GM19395 (cell line): Measurements from ENCODE around the gene CTIF.

ENCODE experiments used
- ATAC-seq: cut with Tn5 transposase; IDR thresholded peaks from one replicate; pipeline ENCODE4 v1.9.1; 2021; ENCODE audit warnings: mild to moderate bottlenecking, moderate library complexity; ENCODE audit not compliant: unreplicated experiment

The CTIF gene

DNA sequence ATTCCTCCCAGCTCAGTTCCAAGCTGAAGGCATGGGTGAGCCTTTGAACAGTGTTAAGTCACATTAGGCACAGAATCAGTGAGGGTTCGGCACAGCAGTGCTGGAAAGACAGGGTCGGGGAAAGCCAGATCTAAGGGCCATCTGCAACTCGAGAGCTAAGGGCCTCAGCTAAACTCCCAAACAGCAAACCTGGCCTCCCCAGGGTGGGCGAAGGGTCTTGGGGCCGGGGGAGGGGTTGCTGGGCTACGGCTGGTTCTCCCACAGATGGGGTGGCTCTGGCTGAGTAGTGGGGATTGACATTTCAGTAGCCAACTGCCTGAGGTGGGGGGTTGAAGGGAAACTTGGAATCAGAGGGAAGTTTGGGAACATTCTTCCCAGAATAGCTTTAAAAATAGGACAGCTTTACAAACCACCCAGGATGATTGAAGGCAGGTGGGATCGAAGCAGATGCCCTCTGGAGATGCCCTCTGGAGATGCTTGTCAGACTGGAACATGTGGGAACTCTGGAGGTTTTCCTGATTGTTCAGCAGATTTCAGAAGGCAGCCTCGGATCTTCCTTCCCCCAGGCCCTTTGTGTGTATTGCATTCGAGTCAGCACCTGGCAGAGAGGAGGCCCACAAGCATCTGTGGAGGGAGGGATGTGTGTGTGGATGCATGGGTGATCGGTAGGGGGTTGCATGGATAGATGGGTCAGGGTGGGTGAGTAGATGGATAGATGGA is 255.6 kb downstream of the CTIF start:
- ATAC-seq = no peak

DNA sequence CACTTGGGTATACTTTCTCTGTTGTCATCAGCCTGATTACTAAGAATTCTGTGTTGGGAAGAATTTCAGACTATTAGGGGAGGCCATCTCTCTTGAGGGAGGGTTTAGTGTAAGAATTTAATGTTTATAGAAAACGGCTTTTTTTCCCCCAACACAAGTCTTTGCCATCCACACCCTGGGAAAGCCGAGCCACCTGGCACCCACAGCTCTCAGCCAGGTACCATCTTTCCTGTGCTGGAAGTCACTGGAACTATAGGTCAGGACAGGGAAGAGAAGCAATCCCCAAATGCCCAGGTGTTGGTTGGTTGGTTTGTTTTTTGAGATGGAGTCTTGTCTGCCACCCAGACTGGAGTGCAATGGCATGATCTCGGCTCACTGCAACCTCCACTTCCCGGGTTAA is 256.9 kb downstream of the CTIF start:
- no peak for ATAC-seq

DNA sequence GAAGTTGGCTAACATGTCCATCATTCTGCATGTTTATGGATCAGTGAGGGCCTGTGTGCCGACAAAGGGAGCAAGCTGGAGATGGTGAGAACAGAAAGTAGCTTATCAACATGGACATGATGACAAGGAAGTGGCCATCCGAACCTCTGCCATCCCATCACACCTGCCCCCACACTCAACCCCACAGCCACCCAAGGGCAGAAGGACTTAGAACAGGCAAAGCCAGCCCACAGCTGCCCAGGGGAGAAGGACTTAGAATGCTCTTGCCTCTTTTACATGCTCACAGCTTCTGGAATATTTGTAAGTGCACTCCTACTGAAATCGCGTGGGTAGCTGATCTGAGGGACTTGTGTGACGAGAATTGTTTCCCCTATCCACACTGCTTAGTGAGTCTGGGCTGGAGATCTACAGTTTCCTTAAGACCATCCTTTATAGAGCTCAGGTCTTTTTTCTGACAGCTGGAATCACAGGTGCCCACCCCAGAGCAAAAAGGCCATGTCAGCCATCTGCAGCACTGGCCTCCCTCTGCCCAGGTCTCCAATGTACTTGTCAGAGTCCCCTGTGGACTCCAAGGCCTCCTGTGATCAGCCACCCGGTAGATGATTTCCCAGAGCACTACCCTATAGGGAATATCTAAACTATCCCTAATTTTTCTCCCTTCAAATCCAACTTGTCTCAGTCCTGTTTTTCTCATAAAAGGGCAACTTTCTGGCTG is 257.8 kb downstream of the CTIF start:
- ATAC-seq = no peak

- ATAC-seq = no peak
Measured at GRCh38 chr18:48797841-48798255, 259.0 kb downstream of the CTIF start.

DNA sequence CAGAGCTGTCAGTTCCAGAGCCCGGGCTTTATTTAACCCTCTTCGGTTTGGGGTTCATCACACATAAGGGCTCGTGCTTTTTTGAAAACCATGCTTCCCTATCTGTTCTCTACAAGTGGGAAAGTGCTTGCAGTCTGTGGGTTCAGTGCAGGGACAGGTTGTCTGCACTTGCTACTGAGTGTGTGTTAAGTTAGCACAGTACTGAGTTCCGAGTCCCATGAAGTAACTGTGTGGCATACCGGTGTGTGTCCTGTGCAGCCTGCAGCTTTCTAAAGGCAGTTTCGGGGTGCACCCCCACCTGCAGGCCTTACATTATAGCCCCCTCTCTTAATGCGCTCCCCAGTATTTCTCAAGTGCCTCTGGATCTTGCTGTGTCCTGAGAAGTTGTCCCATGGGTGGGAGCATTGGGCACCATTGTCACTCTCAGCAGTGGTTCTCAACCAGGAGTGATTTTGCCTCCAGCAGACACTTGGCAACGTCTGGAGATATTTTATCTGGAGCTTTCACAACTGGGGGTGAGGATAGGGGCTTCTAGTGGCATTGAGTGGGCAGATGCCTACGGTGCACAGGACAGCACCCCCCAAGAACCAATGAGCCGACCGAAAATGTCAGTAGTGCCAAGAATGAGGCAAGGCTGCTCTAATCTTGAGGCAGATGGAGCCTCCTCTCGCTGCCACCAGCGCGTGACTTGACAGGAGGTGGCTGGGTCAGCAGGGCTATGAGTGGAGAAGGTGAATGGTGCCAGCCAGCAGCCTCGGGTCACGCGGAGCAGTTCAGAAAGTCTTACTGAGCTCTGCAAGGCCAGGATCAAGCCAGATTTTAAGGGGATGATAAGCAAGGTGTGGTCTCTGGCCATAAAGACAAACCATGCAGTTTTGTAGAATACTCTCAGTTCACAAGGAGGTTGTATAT is 259.8 kb downstream of the CTIF start:
- no peak for ATAC-seq

DNA sequence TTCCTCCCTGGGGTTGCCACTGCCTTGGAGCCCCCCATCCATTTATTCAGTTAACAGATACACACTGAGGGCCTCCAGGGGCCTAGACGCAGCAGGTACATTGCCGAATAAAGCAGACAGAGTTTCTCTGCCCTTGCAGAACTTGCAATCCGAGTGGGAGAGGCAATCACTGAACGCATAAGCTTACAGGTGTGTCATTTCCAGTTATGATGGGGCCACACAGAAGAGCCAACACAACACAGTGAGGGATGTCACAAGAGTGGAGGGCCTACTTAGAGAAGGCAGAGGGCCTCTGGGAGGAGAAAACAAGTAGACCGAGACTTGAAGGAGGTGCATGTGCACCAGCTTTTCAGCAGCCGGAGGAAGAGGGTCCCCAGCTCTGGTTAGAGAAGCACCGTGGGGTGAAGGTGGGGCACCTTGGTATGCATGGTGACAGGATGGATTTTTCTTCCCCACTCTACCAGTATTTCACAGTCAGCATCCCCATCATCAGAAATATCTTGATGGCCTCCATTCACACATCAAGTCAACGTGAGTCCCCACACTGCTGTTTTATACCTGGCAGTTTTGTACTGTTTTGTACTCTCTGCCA is 261.0 kb downstream of the CTIF start:
- ATAC-seq = no peak

DNA sequence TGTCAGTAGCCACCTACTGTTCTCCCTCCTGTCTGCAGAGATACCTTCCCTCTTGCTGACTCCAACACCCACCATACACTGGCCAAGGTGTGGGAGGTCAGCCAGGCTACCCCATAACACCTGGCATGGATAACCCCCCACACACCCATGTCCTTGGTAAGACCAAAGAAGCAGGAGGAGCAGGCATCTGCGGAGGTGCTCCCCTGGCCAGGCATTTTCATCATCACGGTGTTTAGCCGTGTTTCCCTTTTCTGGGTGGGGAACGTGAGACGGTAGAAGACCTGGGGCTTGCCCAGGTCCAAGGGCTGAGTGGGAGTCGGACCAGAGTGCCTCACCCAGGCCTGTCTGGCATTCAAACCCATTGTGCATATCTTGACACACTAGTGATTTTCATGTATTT is 261.6 kb downstream of the CTIF start:
- ATAC-seq = peak; percentile 15

GRCh38 chr18:48800876-48801727 is 262.3 kb downstream of the CTIF start:
- peak; percentile 63 for ATAC-seq

DNA sequence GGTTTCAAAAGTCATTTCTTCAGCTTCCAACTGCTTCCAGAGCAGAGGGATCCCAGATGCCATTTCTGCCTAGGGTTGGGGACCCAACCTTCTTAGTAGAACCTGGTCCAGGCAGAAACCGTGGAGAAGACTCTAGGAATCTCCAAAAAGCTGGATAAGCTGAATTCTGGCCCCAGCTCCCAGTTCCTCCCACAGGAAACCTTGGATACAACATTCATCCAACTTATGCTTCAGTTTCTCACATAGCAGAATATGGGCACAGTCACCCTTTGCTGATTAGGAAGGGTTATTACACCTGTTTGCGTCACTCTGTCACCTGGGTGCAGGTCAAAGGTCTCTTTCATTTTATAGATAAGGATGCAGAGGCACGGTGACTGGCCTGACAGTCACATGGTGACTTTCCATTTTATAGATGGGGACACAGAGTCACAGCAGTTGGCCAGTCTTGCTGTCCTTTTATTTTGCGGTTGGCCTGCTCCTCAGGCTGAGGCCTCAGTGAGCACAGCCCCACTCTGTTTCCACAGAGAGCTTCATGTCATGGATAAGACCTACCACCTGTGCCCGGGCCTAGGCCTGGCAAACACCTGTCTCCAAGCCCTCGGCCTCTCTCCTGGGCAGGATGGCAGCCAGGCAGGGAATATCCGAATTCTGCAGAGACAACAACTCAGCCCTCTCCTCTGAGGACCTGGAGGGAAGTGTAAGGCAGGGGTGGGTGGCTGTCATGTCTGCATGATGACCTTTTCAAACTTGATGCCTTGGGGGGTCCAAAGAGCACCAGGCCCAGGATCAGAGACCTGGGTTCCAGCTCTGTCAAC is 263.1 kb downstream of the CTIF start:
- no peak for ATAC-seq

GRCh38 chr18:48802543-48803290 is 263.9 kb downstream of the CTIF start:
- no peak for ATAC-seq

DNA sequence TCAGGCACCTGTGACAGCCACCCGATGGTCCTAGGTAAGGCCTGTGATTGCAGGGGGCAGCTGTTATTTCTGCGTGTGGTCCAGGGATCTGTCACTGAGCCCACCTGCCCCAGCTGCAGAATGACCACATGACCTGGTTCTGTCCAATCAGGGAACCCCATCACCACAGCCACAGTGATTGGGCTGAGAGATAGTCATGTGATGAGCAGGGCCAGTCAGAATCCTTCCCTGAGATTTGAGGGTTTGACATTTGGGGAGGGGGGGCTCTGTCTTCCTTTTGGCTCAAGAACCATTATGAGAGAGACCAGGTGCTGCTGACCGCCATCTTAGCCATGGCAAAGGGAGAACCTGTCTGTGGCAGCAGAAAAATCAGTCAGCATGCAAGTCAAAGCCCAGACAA is 264.7 kb downstream of the CTIF start:
- ATAC-seq = no peak

DNA sequence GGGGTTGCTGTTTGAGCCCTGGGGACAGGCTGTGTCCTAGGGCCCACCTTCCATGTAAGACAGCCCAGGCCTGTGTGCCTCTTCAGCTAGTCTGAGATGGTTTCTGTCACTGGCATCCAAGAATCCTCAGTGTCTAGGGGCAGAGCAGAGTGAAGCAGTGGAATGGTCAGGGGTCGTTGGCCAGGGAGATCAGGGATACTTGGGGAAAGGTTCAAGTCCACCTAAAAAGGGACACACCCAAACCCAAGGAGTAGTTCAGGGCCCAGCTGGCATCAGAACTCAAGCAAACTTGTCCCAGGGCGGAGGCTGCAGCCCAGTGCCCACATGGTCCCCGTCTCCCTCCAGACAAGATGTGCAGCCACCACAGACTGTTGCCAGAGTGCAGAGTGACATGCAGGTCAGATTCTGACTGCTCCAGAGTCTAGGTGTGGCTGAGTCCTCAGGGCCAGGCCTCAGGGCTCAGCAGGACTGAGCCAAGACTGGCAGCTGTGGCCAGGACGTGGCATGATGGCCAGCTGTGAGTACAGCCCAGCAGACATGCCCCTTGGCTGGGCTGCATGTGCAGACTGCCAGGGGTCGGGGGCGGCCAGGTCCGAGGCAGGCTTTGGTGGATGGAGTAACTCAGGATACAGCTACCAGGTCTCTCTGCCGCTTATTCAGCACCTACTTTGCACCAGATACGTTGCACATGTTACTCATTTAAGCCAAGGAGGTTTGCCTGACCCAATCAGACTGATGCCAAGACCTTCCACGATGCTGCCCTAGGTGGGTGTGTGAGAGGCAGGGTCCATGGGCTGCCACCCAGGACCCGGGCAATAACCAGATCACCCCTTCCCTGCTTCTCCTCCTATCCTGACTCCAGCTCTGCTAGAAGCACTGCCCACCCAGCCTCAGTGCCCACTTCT is 265.4 kb downstream of the CTIF start:
- no peak for ATAC-seq

DNA sequence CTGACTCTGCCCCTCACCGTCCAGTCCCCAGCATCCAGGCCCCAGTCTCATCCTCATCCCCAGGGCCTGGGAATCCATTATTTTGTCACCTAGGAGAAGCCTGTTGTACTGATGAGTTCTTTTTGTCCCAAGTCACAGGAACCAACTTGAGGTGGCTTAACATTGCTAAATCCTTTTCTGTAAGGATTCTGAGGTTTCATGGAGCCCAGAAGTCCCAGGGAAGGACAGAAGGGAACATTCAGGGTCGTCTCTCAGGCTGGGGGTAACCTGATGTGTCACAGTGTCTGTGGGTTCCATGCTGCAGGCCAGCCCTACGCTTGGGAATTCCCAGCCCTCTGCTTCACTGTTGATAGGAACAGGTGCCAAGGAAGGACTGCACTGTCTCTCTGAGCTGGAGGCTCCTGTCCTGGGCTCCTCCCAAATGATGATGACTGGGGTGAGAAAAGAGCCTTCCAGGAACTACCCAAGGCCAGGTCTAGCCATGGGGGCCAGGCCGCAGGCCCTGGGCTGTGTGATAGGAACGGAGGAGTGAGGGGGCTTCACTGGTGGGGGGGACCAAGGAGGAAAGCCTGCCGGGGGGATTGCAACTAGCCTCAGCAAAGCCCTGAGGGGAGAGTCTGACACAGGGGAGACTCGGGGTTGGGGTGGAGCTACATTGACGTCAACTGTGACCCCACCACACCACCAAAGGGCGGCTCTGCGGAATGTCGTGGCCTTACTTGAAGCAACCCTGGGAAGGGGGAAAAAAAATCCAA is 266.2 kb downstream of the CTIF start:
- no peak for ATAC-seq

- no peak for ATAC-seq
Measured at GRCh38 chr18:48805826-48806535, 267.1 kb downstream of the CTIF start.

- ATAC-seq = no peak
Measured at GRCh38 chr18:48806551-48807261, 267.9 kb downstream of the CTIF start.

DNA sequence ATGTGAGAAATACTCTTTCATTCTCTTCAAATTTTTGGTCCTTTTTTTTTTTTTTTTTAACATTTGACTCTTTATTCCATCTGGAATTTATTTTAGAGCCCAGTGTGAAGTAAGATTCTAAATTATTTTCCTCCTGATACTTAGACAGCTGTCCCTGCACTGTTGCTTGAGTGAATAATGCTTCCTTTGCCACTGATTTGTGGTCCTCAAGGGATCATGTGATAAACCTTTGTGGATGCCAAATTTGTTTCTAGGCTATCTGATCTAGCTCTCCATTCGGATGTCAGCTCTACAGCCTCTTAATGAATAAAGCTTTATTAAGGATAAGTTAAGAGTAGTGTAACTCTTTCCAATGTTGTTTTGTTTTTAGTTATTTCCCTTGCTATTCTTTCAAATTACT is 269.6 kb downstream of the CTIF start:
- no peak for ATAC-seq
